Upper lobe of right lung (tissue), 1 donor: ENCODE data around the gene CUX1. TPM values are rescaled to one million over a fixed set of nuclear protein-coding genes. Genes with fewer than 3 reads are reported as not detected.

ENCODE experiments used
- ATAC-seq: fragments of 200-7000 bp; cut with Tn5 transposase; one replicate; pipeline ENCODE4 v1.9.1; 2020; ENCODE audit warnings: mild to moderate bottlenecking, moderate library complexity
- DNase-seq: peaks from one replicate; pipeline ENCODE4 v3.0.0-alpha.2; 2020
- H3K27ac ChIP-seq: fragments of 200-600 bp; one replicate; pipeline ENCODE4 v1.8.0; 2022
- H3K27me3 ChIP-seq: fragments of 200-600 bp; one replicate; pipeline ENCODE4 v1.8.0; 2022; ENCODE audit warnings: mild to moderate bottlenecking
- H3K36me3 ChIP-seq: fragments of 200-600 bp; one replicate; pipeline ENCODE4 v1.8.0; 2022
- H3K4me1 ChIP-seq: fragments of 200-600 bp; one replicate; pipeline ENCODE4 v1.8.0; 2022
- H3K4me3 ChIP-seq: fragments of 200-600 bp; one replicate; pipeline ENCODE4 v1.8.0; 2022; ENCODE audit warnings: mild to moderate bottlenecking
- H3K9me3 ChIP-seq: fragments of 200-600 bp; one replicate; pipeline ENCODE4 v1.8.0; 2022
- intact Hi-C: fragments of 100-400 bp; cut with DNase I; formaldehyde crosslinking; loops from one replicate; pipeline ENCODE4 v1.11.0; 2022
- total RNA-seq: library from RNA; stranded (reverse); fragmentation: NEBNext Ultra II Directional; extraction: Animal tissue kit (Norgen Biotek cat#: 25700); gene quantifications from one replicate; pipeline ENCODE4 v1.2.1, GENCODE V29; 2021
- TF ChIP-seq, protein P1 (sequence below): fragments of 200-600 bp; IDR thresholded peaks from one replicate; pipeline ENCODE4 v1.8.0; 2022; ENCODE audit warnings: antibody characterized with exemption
- donor health status: DM: no; HTN: yes; CAD: no; lungs with severe emphysema.

The CUX1 gene
- total RNA-seq, 1 donor from 2014 or later: 132 TPM

DNA sequence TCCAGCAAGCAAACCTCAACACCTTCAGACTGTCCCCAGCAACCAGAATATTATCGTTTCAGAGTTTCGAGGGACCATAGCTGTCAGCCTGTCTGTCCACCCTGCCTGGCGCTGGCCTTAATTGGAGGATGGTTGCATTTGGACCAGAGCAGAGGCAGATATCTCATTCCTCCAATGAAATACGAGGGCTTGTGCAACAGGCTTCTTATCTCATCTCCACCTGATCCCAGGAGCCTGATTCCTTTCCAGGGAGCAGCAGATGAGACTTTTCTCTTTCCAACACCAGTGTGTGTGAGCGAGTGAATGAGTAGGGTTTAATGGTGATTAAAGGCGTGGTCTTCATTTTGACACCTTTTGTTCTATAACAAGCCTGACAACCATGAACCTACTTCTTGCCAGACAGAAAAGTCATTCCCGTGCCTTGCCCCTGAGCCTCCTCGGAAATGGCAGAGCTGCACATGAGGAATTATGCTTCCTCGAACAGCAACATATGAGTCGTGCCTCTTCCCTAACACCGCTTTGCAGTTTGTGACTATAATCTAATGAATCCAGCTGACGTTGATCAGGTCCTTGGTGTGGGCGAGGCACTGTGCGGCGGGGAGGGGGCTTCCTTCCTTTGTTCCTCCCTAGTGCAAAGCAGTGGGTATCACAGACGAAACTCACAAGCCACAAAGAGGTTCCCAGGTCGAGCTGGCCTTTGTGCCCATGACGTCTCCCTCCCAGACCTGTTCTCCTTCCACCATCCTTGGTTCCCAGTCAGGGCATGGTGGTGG is 147.4 kb downstream of the CUX1 start:
- ATAC-seq (no peak), DNase-seq (no peak)
- H3K27ac ChIP-seq: no peak overlapping the region
- no peaks in the 10 kb centered on the region for H3K4me1 ChIP-seq
- H3K27me3 ChIP-seq: no peaks in the 10 kb centered on the region
- intact Hi-C loops: no loop called here
- no peak overlapping the region for H3K4me3 ChIP-seq
- TF ChIP-seq, protein P1, sequence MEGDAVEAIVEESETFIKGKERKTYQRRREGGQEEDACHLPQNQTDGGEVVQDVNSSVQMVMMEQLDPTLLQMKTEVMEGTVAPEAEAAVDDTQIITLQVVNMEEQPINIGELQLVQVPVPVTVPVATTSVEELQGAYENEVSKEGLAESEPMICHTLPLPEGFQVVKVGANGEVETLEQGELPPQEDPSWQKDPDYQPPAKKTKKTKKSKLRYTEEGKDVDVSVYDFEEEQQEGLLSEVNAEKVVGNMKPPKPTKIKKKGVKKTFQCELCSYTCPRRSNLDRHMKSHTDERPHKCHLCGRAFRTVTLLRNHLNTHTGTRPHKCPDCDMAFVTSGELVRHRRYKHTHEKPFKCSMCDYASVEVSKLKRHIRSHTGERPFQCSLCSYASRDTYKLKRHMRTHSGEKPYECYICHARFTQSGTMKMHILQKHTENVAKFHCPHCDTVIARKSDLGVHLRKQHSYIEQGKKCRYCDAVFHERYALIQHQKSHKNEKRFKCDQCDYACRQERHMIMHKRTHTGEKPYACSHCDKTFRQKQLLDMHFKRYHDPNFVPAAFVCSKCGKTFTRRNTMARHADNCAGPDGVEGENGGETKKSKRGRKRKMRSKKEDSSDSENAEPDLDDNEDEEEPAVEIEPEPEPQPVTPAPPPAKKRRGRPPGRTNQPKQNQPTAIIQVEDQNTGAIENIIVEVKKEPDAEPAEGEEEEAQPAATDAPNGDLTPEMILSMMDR: no peak
- no peaks in the 10 kb centered on the region for H3K9me3 ChIP-seq
- no peaks in the 10 kb centered on the region for H3K36me3 ChIP-seq

DNA sequence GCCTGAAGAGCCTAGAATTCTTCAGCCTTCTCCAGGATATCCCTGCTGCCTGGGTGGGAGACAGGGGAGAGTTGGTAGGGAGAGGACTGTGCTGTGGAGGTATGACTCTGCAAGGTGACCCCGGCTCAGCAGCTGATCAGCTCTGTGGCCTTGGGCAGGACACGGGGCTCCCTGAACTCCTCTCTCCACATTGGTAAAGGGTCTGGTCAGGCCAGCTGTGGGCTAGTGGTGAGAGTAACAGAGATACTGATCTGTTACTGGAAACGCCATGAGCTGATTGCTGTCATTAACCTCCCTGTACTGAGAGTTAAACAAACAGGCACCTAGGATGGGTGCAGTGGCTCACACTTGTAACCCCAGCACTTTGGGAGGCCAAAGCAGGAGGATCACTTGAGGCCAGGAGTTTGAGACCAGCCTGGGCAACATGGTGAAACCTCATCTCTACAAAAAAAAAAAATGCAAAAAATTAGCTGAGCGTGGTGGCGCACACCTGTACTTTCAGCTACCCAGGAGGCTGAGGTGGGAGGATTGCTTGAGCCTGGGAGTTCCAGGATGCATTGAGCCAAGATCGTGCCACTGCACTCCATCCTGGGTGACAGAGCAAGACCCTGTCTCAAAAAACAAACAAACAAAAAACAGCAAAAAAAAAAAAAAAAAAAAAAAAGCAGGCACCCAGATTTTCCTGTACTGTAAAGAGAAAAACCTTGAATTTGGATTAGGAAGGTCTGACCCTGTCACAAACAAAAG is 151.5 kb downstream of the CUX1 start:
- Histone ChIP-seq H3K27ac (no peak overlapping the region), H3K36me3 (no peaks in the 10 kb centered on the region), H3K4me3 (no peak overlapping the region), H3K9me3 (no peaks in the 10 kb centered on the region), H3K4me1 (no peaks in the 10 kb centered on the region), H3K27me3 (no peaks in the 10 kb centered on the region)
- intact Hi-C loops: no loop called here
- TF ChIP-seq, protein P1: no peak
- ATAC-seq (no peak), DNase-seq (no peak)

- DNase-seq (no peak), ATAC-seq (no peak)
- no peaks in the 10 kb centered on the region for H3K4me1 ChIP-seq
- H3K4me3 ChIP-seq: no peak overlapping the region
- intact Hi-C loops: no loop called here
- H3K9me3 ChIP-seq: no peaks in the 10 kb centered on the region
- H3K36me3 ChIP-seq: no peaks in the 10 kb centered on the region
- TF ChIP-seq, protein P1: no peak
- H3K27me3 ChIP-seq: no peaks in the 10 kb centered on the region
- no peak overlapping the region for H3K27ac ChIP-seq
Measured at GRCh38 chr7:101969997-101970585, 152.7 kb downstream of the CUX1 start.

- Histone ChIP-seq H3K4me1 (no peaks in the 10 kb centered on the region), H3K9me3 (no peaks in the 10 kb centered on the region), H3K4me3 (no peak overlapping the region), H3K36me3 (no peaks in the 10 kb centered on the region), H3K27me3 (no peaks in the 10 kb centered on the region), H3K27ac (no peak overlapping the region)
- DNase-seq (no peak), ATAC-seq (no peak)
- TF ChIP-seq, protein P1: no peak
- intact Hi-C loops: no loop called here
Measured at GRCh38 chr7:101970801-101971200, 153.4 kb downstream of the CUX1 start.

DNA sequence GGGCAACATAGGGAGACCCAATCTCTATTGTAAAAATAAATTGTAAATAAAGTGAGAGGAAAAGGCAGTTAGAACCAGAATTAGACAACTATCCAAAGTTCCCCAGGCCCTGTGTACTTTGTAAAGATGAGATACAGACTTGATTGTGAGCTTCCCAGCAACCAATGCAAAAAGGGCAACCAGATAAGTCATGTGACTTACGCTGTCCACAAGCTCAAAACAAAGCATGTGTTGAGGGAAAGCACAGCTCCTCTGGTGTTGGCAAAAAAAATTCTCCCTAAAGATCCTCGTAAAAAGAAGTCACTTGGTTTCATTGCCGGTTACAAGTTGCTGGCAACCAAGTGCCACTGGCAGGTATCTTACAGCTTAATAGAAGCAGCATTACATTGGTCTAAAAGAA is 154.0 kb downstream of the CUX1 start:
- TF ChIP-seq, protein P1: no peak
- H3K27ac ChIP-seq: no peak overlapping the region
- DNase-seq: no peak
- intact Hi-C loops: no loop called here
- no peak overlapping the region for H3K4me3 ChIP-seq
- no peaks in the 10 kb centered on the region for H3K4me1 ChIP-seq
- H3K27me3 ChIP-seq: no peaks in the 10 kb centered on the region
- no peak for ATAC-seq
- H3K9me3 ChIP-seq: no peaks in the 10 kb centered on the region
- no peaks in the 10 kb centered on the region for H3K36me3 ChIP-seq
